Fibroblast of villous mesenchyme (primary cell): ENCODE results near the gene VPS13D. TPM values are rescaled to one million over a fixed set of nuclear protein-coding genes. Genes with fewer than 3 reads are reported as not detected.

Experiments used
- DNase-seq: peaks from one replicate; pipeline ENCODE4 v3.0.0-alpha.2; 2010; ENCODE audit warnings: low read depth
- H3K4me3 ChIP-seq: 2 replicates; pipeline ENCODE4 v1.5.1; 2011; ENCODE audit warnings: low read depth, mild to moderate bottlenecking, low read length
- CTCF ChIP-seq: IDR thresholded peaks from 2 replicates; pipeline ENCODE4 v1.5.1; 2012; ENCODE audit warnings: low read depth, mild to moderate bottlenecking, low read length; ENCODE audit not compliant: insufficient read depth
- total RNA-seq: library from RNA; depleted of rRNA; stranded (reverse); fragments of >200 nt; gene quantifications from 2 replicates; pipeline ENCODE4 v1.2.3, GENCODE V29; 2012

Gene VPS13D
- total RNA-seq, 1 donor: 55.3 TPM

GRCh38 chr1:12473596-12474362 is 243.9 kb downstream of the VPS13D start:
- no peak for TF ChIP-seq CTCF
- H3K4me3 ChIP-seq: no peak overlapping the region
- peak; percentile 56 for DNase-seq

GRCh38 chr1:12475101-12475500 is 245.3 kb downstream of the VPS13D start:
- H3K4me3 ChIP-seq: no peak overlapping the region
- DNase-seq: no peak
- no peak for TF ChIP-seq CTCF

GRCh38 chr1:12475530-12475934 is 245.7 kb downstream of the VPS13D start:
- TF ChIP-seq CTCF: no peak
- DNase-seq: peak; percentile 26

GRCh38 chr1:12475947-12476346 is 246.1 kb downstream of the VPS13D start:
- DNase-seq: peak; percentile 40
- TF ChIP-seq CTCF: no peak
- no peak overlapping the region for H3K4me3 ChIP-seq

More at GRCh38 chr1:12475530-12475934, 245.7 kb downstream of the VPS13D start:
- no peak overlapping the region for H3K4me3 ChIP-seq

GRCh38 chr1:12477314-12477713 is 247.5 kb downstream of the VPS13D start:
- TF ChIP-seq CTCF: no peak
- no peak overlapping the region for H3K4me3 ChIP-seq
- no peak for DNase-seq

GRCh38 chr1:12477936-12478611 is 248.2 kb downstream of the VPS13D start:
- DNase-seq: peak; percentile 99
- no peak overlapping the region for H3K4me3 ChIP-seq
- no peak for TF ChIP-seq CTCF
